C1 segment of cervical spinal cord (tissue), 14 donors: ENCODE data around the gene CCL22.
A peak's percentile ranks its signal among the peaks of the same experiment; 100 is the strongest.
"Not testable (repeated sequence)": the region's sequence is repeated elsewhere in the genome, so short reads cannot be mapped to it uniquely, and the experiment has no call there.

Experiments used
- DNase-seq, 14 donors: peaks; one replicate each; lab custom pipeline; 2025; lab: John Stamatoyannopoulos, UW

CCL22 gene

DNA sequence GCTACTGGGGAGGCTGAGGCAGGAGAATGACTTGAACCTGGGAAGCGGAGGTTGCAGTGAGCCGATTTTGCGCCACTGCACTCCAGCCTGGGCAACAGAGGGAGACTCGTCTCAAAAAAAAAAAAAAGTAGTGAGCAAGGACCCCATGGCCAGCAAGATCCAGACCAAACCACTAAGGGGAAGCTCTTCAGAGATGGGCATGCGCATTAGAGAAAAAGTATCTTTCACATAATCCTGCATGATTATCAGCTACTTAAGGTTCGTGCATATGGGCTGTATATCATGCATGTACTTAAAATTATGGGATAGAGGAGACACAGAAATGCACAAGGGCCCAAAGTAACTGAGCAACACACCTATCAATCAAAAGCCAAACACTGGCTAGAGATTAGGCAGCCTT is 10.7 kb upstream of the CCL22 start:
- no peak for DNase-seq

DNA sequence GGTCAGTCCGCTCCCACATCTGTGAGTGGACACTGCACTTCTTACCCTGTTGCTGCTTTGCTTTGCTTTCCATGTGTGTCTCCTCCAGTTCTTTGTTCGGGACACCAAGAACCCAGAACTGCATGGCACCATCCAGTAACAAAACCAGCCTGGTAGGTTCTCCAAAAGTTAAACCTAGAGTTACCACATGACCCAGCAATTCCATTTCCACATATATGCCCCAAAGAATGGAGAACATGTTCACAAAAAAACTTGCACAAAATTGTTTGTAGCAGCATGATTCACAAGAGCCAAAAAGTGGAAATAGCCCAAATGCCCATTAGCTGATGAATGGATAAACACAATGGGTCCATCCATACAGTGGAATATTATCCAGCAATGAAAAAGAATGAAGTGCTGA is 10.3 kb upstream of the CCL22 start:
- DNase-seq = no peak

DNA sequence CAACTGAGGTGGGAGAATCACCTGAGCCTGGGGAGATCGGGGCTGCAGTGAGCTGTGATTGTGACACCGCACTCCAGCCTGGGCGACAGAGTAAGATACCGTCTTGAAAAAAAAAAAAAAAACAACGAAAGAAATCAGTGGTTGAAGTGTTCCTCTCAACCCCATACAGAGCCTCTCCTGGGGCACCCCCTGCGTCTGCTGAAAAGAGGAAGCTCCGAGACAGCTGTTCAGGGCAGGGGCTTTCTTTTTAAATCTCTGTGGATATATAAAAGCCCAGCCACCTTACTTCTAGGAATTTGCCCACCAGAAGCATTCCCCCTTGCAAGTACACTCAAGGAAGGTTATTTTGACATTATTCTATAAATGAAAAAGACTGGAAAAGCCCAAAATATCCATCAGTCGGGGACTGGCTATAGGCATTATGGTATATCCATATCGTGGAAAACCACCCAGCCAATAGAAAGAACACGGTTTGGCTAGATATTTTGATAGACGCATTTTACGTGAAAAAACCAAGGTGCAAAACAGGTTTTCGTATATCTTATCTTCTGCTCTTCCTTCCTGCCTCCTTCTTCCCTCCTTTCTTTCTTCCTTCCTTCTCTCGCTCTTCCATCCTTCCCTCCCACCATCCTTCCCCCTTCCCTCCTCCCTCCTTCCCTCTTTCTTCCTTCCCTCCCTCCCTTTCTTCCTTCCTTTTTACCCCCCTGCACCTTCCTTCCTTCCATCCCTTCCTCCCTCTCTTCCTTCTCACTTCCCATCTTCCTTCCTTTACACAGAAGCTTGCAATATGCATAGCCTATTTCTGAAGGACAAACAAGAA is 9.2 kb upstream of the CCL22 start:
- no peak for DNase-seq

DNA sequence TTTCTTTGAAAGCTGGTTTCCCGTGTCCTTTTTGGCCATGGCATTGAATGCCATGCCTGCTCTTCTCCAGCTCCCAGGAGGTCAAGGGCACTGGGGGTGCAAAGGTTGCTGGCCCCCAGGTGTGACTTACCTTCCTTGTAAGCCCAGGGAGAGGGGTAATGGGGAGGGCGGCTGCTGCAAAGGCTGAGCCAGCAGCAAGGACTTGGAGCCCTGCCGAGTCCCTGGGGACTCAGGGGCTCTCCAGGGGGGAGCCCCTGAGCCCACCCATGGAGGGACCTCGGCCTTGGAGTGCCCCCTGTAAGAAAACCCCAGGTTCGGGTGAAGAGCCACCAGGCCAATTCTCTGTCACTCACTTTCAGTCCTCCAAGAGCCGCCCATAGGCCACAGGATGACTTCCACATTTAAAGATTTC is 5.9 kb upstream of the CCL22 start:
- DNase-seq = no peak

DNA sequence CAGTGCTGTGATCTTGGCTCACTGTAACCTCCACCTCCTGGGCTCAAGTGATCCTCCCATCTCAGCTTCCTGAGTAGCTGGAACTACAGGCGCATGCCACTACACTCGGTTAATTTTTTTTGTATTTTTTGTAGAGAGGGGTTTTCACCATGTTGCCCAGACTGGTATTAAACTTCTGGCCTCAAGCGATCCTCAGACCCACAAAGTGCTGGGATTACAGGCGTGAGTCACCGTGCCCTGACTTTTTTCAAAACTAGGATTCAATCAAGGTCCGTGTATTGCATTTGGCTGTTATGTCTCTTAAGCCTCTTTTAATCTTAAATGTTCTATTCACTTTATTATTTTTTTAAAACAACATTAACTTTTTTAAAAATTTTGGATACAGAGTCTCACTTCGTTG is 4.3 kb upstream of the CCL22 start:
- no peak for DNase-seq

DNA sequence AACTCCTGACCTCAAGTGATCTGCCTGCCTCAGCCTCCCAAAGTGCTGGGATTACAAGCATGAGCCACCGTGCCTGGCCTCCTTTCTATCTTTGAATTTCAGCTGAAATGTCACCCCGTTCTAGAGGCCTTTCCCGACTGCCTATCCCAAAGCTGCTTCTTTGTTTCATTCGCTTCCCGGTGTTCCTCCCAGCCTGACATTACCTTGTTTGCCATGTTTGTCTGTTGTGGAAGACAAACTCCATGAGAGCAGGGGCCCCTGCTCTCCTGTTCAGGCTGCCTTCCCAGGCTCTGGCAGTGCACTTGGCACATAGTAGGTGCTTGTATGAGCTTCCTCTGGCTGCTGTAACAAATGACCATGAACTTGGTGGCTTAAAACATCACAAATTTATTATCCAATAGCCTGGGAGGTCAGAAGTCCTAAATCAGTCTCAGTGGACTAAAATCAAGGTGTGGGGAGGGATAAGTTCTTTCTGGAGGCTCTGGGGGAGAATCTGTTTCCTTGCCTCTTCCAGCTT is 2.6 kb upstream of the CCL22 start:
- DNase-seq = no peak

DNA sequence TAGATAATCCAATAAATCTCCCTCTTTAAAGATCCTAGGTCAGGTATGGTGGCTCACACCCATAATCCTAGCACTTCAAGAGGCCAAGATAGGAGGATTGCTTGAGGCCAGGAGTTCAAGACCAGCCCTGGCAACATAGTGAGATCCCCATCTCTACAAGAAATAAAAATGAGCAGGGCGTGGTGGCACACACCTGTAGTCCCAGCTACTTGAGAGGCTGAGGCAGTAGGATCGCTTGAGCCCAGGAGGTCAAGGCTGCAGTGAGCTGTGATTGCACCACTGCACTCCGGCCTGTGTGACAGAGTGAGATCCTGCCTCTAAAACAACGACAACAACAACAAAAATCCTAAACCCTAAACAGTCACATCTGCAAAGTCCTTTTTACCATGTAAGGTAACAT is 2.0 kb upstream of the CCL22 start:
- DNase-seq = no peak

DNA sequence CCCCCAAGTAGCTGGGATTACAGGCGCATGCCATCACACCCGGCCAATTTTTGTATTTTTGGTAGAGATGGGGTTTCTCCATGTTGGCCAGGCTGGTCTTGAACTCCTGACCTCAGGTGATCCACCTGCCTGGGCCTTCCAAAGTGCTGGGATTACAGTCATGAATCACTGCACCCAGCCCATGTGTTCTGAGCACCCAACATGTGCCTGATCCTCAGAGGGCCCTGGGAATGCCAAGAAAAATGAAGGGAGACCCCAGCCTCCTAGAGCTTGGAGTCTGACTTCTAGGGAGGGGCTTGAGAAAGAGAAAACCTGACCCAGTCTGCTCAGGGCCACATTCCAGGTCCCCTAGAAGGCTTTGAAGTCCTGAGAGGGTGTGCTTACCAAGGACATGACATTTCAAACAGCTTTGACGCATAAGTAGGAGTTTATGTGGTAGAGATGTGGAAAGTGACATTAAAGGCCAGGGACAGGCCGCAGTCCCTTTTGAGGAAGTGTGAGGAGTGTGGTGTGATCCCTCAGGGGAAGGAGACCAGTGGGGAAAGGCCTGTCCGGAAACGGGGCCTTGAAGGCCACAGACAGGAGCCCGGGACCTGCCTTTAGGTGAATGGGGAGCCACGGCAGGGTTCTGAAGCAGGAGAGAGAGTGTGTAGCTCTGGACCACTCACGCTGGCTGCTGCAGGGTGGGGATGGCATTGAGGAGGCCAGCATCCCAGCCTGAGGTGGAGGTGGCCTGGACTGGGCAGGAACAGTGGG is 1.1 kb upstream of the CCL22 start:
- no peak for DNase-seq

DNA sequence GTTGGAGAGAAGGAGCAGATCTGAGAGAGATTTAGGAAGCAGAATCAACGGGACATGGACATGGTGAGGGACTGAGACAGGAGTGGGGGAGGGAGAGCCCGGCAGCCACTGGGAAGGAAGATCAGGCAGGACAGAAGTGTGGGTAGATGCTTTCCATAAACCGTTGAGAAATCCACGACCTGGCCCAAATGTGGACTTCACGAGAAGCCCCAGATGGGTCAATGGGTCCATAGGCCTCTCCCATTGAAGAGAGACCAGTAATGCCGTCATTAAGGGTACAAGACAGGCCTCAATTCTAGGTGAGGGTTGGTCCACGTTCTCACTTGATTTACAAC is 530 bp upstream of the CCL22 start:
- DNase-seq = no peak

DNA sequence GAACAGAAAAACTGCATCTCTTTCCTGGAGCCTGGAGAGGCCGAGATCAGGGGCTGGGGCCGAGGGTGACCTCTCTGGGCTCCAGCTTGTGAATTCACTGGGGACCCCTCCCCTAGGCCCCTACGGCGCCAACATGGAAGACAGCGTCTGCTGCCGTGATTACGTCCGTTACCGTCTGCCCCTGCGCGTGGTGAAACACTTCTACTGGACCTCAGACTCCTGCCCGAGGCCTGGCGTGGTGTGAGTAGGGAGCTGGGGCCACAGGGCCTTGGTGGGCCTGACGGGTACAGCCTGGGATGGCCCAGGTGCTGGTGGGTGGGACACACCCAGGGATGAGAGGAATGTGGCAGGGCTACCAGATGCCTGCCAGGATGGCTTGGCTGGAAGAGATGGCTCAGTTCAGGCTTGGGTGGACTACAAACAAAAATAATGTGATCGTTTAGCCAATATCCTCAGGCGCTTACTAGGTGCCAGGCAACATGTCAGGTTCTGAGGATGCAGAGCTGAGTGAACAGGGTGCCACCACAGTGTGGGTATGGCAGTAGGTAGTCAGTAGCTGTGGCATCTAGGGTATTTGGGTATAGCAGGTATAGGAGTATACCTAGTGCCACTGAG is 1.8 kb downstream of the CCL22 start:
- no peak for DNase-seq

DNA sequence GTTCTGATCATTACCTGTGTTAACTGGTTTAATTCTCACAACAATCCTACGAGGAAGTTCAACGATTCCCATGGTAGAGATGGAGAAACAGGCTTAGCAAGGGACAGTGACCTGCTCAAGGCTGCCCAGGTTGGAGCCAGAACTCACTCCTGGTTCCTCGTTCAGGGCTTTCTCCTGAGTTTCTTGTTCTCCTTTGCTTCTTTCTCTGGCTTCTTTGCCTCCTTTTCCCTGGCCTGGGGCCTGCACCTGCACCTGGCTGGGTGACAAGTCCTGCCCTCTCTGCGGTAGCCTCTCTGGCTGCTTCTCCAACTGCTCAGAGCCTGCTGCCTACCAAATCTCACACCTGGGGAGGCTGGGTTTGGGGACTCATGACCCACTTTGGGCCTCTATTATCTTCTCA is 2.8 kb downstream of the CCL22 start:
- no peak for DNase-seq

DNA sequence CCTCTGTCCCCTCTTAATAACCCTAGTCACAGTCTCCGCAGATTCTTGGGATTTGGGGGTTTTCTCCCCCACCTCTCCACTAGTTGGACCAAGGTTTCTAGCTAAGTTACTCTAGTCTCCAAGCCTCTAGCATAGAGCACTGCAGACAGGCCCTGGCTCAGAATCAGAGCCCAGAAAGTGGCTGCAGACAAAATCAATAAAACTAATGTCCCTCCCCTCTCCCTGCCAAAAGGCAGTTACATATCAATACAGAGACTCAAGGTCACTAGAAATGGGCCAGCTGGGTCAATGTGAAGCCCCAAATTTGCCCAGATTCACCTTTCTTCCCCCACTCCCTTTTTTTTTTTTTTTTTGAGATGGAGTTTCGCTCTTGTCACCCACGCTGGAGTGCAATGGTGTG is 5.6 kb downstream of the CCL22 start:
- no peak for DNase-seq

DNA sequence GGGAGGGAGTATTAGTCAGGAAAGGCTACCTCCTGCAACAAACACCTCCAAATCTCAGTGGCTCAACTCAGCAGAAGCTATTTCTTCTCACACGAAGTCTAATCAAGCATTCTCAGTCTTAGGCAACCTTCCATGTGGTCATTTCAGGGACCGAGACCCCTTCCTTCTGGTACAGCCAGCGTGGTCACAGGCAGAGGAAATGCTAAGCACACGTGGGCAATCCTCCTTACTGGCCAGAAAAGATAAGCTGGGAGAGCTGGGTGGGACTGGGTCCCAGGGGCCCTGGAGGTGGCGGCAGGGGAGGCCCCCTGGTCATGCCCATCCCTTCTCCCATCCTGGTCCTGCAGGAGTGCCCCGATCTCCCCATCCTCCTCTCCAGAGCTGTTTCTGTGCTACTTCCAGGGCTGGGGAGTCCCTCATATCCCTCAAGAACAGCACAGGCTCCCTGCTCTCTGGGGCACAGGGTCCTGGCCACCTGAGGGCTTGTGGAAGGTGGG is 8.0 kb downstream of the CCL22 start:
- DNase-seq = no peak

DNA sequence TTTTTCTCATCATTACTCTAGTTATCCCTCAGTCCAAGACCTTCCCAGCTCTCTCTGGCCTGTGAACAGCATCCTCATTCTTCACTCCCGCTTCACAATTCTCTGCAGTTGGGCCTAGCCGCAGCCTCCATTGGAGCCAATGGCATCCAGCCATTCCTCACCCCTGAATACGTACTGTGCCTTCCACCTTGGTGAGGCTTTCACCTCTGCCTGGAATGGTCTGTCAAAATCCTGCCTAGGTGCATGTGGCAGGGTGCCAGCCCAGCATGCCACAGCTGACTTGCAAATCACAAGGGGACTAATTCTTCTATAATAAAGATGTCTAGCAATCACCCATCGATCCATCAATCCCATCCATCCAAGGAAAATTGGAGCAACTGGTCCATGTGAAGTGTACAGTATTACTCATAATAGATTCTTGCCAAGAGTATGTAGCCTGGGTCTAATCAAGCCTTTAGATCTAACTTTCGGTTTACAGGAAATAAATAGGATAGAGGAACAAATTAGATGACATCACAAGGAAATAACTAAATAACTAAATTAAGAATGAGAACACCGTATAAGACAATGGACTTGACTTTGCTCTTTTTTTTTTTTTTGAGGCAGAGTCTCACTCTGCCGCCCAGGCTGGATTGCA is 8.7 kb downstream of the CCL22 start:
- DNase-seq = no peak

DNA sequence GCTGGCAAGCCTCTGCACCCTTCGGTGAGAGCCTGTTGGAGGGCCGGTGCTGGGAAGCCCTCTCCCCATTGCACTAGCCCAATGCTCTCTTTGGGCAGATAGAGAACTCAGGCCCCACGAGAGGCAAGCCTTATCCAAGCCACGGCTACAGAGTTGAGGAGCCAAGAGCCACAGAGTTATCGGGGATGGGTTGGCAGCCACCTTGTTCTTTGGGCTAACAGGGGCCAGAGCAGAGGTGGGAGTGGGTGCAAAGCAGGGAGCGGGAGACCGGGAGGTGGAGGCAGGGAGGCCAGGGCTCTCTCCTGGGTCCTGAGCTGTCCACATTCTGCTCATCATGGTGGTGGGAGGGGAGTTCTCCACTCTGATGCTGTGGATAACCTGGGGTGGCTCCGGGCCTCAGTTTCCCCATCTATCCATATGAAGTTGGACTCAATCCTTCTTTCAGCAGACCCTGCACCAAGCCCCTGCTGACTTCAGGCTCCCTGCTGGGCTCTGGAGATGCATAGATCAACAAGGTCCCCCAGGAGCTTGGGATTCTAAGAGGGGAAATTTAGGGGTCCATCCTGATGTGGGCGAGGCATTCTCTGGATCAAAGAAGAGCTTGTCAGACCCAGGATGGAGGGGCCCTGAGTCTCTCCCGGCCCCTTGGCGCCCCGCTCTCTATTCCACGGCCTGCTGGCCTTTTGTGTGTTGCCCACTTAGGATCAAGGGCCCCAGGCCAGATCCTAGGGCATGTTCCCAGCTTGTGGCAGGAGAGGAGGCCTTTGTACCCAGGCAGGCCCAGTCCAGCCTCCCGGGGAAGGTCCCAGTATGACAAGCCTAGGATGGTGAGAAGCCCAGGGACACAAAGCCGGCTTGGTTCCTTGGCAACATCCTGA is 13.2 kb downstream of the CCL22 start:
- DNase-seq = peak in 2 of 14 donors; percentile 20 to 33

DNA sequence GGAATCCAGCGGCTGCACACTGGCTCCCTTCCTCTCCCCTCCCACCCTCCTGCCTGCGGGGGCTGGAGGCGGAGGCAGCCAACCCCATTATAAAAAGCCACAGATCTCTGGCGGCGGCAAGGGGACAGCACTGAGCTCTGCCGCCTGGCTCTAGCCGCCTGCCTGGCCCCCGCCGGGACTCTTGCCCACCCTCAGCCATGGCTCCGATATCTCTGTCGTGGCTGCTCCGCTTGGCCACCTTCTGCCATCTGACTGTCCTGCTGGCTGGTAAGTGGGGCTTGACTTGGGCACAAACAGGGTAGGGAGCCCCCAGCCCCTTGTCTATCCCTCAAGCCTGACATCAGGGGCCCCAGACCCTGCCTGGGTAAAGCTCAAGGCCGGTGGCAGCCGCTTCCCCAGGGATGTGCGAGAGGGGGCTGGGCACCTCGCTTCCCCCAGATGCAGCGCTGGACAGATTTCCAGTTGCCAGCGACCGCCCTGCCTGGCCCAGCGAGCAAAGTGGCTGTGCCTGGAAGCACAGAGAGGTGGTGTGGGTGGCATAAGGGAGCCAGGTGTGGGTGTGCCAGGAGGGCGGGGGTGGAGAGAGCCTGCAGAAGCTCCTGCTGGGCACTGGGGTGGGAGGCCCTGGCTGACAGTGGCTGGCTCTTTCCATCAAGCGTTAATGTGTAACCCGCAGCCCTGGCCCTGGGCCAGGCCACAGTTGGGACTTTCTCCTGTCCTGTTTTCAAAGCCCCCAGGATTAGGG is 14.0 kb downstream of the CCL22 start, which contains the start of gene CX3CL1:
TSS of gene CX3CL1 (plus strand) at position 119 of the 745 bp plus-strand sequence. CDS start at position 198, 79 bp downstream.
- peak in 11 of 14 donors; percentile 14 to 79 (median 56) for DNase-seq

DNA sequence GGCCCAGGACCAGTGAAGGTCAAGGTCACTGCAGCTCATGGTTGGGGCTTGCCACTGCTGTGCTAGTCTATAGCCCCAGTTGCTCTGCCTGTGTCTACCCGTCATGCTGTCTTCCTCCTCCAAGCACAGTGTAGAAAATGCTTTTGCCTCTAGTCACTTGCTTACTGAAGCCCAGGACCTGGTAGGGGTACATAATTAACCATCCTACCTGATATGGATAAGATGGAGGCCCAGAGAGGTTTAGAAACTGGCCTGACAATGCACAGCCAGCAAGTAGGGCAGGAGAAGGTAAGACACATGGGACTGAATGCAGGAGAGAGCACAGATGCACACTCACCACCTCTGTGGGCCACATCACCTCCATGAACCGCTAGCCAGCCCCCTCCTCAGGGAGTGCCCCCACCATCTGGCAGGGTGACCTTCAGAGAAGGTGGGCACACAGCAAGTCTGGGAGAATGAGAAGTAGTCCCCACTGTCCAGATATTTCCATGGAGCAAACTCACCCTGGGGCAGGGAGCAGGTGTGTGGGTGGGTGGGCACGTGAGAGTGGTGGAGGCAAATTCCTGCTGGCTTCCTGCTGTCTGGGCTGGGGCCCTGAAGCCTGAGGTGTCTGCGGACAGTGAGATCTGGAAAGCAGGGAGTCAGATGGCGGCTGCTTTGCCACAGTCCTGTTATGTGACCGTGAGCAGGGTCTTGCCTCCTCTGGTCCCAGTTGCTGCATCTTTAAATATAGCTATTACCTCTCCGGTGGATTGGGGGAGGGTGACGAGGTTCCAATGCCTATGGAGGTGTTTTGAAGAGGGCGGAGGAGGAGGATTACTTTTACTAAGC is 14.7 kb downstream of the CCL22 start:
- no peak for DNase-seq

DNA sequence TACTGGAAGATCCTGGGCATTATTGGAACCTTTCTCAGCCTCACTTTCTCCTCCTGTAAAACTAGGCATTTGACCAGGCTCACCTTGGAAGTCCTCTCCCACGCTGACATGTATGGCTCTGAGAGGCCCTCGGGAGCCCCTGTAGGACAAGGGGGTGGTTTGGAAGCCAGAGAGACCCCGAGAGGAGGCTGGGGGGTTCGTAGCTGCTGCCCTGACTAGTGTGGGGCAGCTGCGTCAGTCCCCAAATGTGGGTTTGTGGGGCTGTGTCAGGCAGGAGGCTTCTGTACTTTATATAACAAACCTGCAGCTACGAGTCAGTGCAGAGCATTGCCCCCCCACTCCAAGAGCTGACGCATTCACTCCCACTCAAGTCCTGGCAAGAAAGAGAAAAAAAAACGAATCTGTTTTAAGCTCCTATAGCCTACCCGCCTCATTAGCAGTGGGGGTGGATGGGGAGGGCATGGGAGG is 15.5 kb downstream of the CCL22 start:
- no peak for DNase-seq

DNA sequence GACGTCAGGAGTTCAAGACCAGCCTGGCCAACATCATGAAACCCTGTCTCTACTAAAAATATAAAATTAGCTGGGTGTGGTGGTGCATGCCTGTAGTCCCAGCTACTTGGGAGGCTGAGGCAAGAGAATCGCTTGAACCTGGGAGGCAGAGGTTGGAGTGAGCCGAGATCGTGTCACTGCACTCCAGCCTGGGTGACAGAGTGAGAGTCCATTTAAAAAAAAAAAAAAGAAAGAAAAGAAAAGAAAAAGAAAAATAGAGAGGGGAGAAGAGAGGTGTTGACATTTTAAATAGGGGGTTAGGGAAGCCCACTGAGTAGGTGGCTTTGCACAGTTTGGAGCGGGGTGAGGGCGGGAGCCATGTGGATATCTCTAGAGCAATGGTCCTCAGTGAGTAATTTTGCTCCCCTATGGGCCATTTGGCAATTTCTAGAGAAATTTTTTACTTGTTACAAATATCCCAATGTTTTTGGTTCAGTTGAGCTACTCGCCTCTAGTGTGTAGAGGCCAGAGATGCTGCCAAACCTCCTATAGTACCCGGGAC is 16.4 kb downstream of the CCL22 start:
- not testable (repeated sequence) for DNase-seq
